HCT116 (cell line): ENCODE measurements around the gene MACC1. TPM values are rescaled to one million over a fixed set of nuclear protein-coding genes. Genes with fewer than 3 reads are reported as not detected.

Experiments used
- ATAC-seq: fragments of 200-7000 bp; cut with Tn5 transposase; 2 replicates; pipeline ENCODE4 v1.9.1; 2020; ENCODE audit warnings: mild to moderate bottlenecking, moderate library complexity
- BruUV-seq: library from RNA; stranded (reverse); fragments of 400-500 nt; replicated peaks from 2 replicates; lab custom pipeline; 2021; lab: Mats Ljungman, UMichigan
- CTCF ChIA-PET: fragments of 300-600 bp; sonication (Branson Sonifier 250); formaldehyde crosslinking; loops from one replicate; lab custom pipeline; 2021; ENCODE audit warnings: antibody characterized with exemption; lab: Charles Lee
- POLR2A ChIA-PET: fragments of 300-600, 350-600 bp; sonication (Branson Sonifier 250); formaldehyde crosslinking; loops from one replicate; lab custom pipeline; 2021; ENCODE audit warnings: antibody characterized with exemption; lab: Charles Lee
- RAD21 ChIA-PET, 2 experiments: fragments of 300-600 bp; sonication (Branson Sonifier 250); formaldehyde crosslinking; loops; one replicate each; lab custom pipeline; 2023; ENCODE audit warnings: low total read pairs in 2 of 2; ENCODE audit not compliant: uncharacterized antibody in 2 of 2, unreplicated experiment in 2 of 2, low non-redundant PET in 1 of 2; lab: Charles Lee
- DNase-seq: peaks from one replicate; pipeline ENCODE4 v3.0.0-alpha.2; 2010; ENCODE audit warnings: low read depth, low spot score
- H2AFZ ChIP-seq: fragments of 200-600 bp; shearing (Covaris generic), sonication (generic); 2 replicates; pipeline ENCODE4 v1.6.1; 2017; ENCODE audit warnings: low read depth, mixed run types, mixed read lengths, antibody characterized with exemption, low read length; ENCODE audit not compliant: poor library complexity, severe bottlenecking
- H3K27ac ChIP-seq: 2 replicates; pipeline ENCODE4 v1.5.1; 2012; ENCODE audit warnings: low read depth, low read length
- H3K27me3 ChIP-seq: fragments of 200-600 bp; sonication (generic); 2 replicates; pipeline ENCODE4 v1.6.1; 2016; ENCODE audit warnings: mixed run types, low read length, mixed read lengths; ENCODE audit not compliant: insufficient read depth
- H3K36me3 ChIP-seq, 2 experiments: fragments of 200-500 bp in 1 of 2; fragments of 200-600 bp in 1 of 2; sonication (Bioruptor generic) in 1 of 2; sonication (generic) in 1 of 2; 2 replicates each; pipeline versions ENCODE4 v1.5.1 to v1.6.1; 2014 to 2016; ENCODE audit warnings: low read length in 2 of 2, inconsistent platforms in 1 of 2, mixed read lengths in 1 of 2, mixed run types in 1 of 2; ENCODE audit not compliant: insufficient read depth in 2 of 2, control insufficient read depth in 1 of 2
- H3K4me1 ChIP-seq, 2 experiments: fragments of 200-600 bp in 1 of 2; sonication (generic) in 1 of 2; 2 replicates each; pipeline versions ENCODE4 v1.5.1 to v1.6.1; 2012 to 2017; ENCODE audit warnings: low read length in 2 of 2, inconsistent platforms in 1 of 2, mild to moderate bottlenecking in 1 of 2, mixed read lengths in 1 of 2, mixed run types in 1 of 2, moderate library complexity in 1 of 2; ENCODE audit not compliant: insufficient read depth in 2 of 2, control insufficient read depth in 1 of 2
- H3K4me2 ChIP-seq: fragments of 200-600 bp; sonication (generic); 2 replicates; pipeline ENCODE4 v1.6.1; 2017; ENCODE audit warnings: mixed run types, low read length, mixed read lengths
- H3K4me3 ChIP-seq, 2 experiments: fragments of 200-600 bp in 1 of 2; sonication (generic) in 1 of 2; replicated peaks in 1 of 2; 2 replicates each; pipeline ENCODE4 v1.5.1; 2011 to 2016; ENCODE audit warnings: low read length in 2 of 2, control low read depth in 1 of 2, low read depth in 1 of 2, mild to moderate bottlenecking in 1 of 2, mixed read lengths in 1 of 2, mixed run types in 1 of 2
- H3K79me2 ChIP-seq: fragments of 200-600 bp; sonication (generic); 2 replicates; pipeline ENCODE4 v1.6.1; 2017; ENCODE audit warnings: mild to moderate bottlenecking, mixed run types, low read length, moderate library complexity, mixed read lengths; ENCODE audit not compliant: insufficient read depth
- H3K9ac ChIP-seq: fragments of 200-600 bp; sonication (generic); 2 replicates; pipeline ENCODE4 v1.6.1; 2016; ENCODE audit warnings: low read length, mixed read lengths
- H3K9me2 ChIP-seq: fragments of 200-600 bp; sonication (generic), shearing (Covaris generic); 2 replicates; pipeline ENCODE4 v1.6.1; 2017; ENCODE audit warnings: mixed run types, mild to moderate bottlenecking, moderate library complexity; ENCODE audit not compliant: insufficient read depth
- H3K9me3 ChIP-seq, 2 experiments: fragments of 200-500 bp in 1 of 2; fragments of 200-600 bp in 1 of 2; sonication (Bioruptor generic) in 1 of 2; sonication (generic) in 1 of 2; 2 replicates each; pipeline ENCODE4 v1.6.1; 2014 to 2017; ENCODE audit warnings: low read length in 2 of 2, mixed read lengths in 2 of 2, inconsistent platforms in 1 of 2, low read depth in 1 of 2, mild to moderate bottlenecking in 1 of 2, mixed run types in 1 of 2, moderate library complexity in 1 of 2; ENCODE audit not compliant: control insufficient read depth in 1 of 2, insufficient read depth in 1 of 2
- H4K20me1 ChIP-seq: fragments of 200-600 bp; sonication (generic), shearing (Covaris generic); 2 replicates; pipeline ENCODE4 v1.6.1; 2017; ENCODE audit warnings: mixed run types, mild to moderate bottlenecking, moderate library complexity; ENCODE audit not compliant: insufficient read depth
- CBX3 ChIP-seq: IDR thresholded peaks from 2 replicates; pipeline ENCODE4 v1.6.1; 2012; ENCODE audit warnings: low read depth
- CEBPB ChIP-seq: IDR thresholded peaks from 2 replicates; pipeline ENCODE4 v1.6.1; 2012; ENCODE audit warnings: low read depth
- EGR1 ChIP-seq: IDR thresholded peaks from 2 replicates; pipeline ENCODE4 v1.6.1; 2012; ENCODE audit warnings: low read depth
- ELF1 ChIP-seq: IDR thresholded peaks from 2 replicates; pipeline ENCODE4 v1.6.1; 2012; ENCODE audit warnings: low read depth, borderline replicate concordance
- EZH2 ChIP-seq: fragments of 200-600 bp; sonication (generic); IDR thresholded peaks from 2 replicates; pipeline ENCODE4 v1.6.1; 2017; ENCODE audit warnings: antibody characterized with exemption, mixed run types
- EZH2phosphoT487 ChIP-seq: fragments of 200-600 bp; IDR thresholded peaks from 2 replicates; pipeline ENCODE4 v1.6.1; 2018; ENCODE audit warnings: antibody characterized with exemption, borderline replicate concordance
- JUND ChIP-seq: IDR thresholded peaks from 2 replicates; pipeline ENCODE4 v1.6.1; 2012
- MAX ChIP-seq: IDR thresholded peaks from 2 replicates; pipeline ENCODE4 v1.6.1; 2012
- POLR2A ChIP-seq: IDR thresholded peaks from 2 replicates; pipeline ENCODE4 v1.7.0; 2011; ENCODE audit warnings: borderline replicate concordance; ENCODE audit not compliant: insufficient read depth, insufficient read length; ENCODE audit errors: extremely low read depth
- POLR2AphosphoS5 ChIP-seq: IDR thresholded peaks from 2 replicates; pipeline ENCODE4 v1.6.1; 2011; ENCODE audit warnings: mild to moderate bottlenecking, low read depth, low read length, moderate library complexity
- RAD21 ChIP-seq: IDR thresholded peaks from 2 replicates; pipeline ENCODE4 v1.6.1; 2012; ENCODE audit warnings: low read depth, mild to moderate bottlenecking
- REST ChIP-seq: IDR thresholded peaks from 2 replicates; pipeline ENCODE4 v1.6.1; 2012; ENCODE audit warnings: low read depth
- SIN3A ChIP-seq: IDR thresholded peaks from 2 replicates; pipeline ENCODE4 v1.6.1; 2012; ENCODE audit warnings: low read depth
- SP1 ChIP-seq: IDR thresholded peaks from 2 replicates; pipeline ENCODE4 v1.6.1; 2012; ENCODE audit warnings: low read depth
- SRF ChIP-seq: IDR thresholded peaks from 2 replicates; pipeline ENCODE4 v1.6.1; 2012; ENCODE audit warnings: low read depth
- TCF7L2 ChIP-seq: IDR thresholded peaks from 2 replicates; pipeline ENCODE4 v1.7.0; 2011; ENCODE audit warnings: borderline replicate concordance, inconsistent platforms; ENCODE audit not compliant: insufficient read depth, insufficient read length; ENCODE audit errors: extremely low read depth
- YY1 ChIP-seq: IDR thresholded peaks from 2 replicates; pipeline ENCODE4 v1.6.1; 2011; ENCODE audit warnings: low read length, low read depth, moderate library complexity, mild to moderate bottlenecking; ENCODE audit not compliant: insufficient replicate concordance; ENCODE audit errors: extremely low read depth
- ZFX ChIP-seq: fragments of 450-650 bp; IDR thresholded peaks from 2 replicates; pipeline ENCODE4 v1.6.1; 2017
- intact Hi-C: fragments of 100-400 bp; cut with micrococcal nuclease; formaldehyde crosslinking; loops from 2 replicates; pipeline ENCODE4 v1.10.0; 2022
- total RNA-seq: library from RNA; stranded (reverse); gene quantifications from one replicate; pipeline ENCODE4 v1.2.1, GENCODE V29; 2021; ENCODE audit not compliant: unreplicated experiment
- TF ChIP-seq, protein P1 (sequence below): IDR thresholded peaks from 2 replicates; pipeline ENCODE4 v1.6.1; 2011; ENCODE audit warnings: mild to moderate bottlenecking, low read length, moderate library complexity; ENCODE audit not compliant: insufficient replicate concordance; ENCODE audit errors: extremely low read depth

MACC1 gene
- total RNA-seq, 1 experiment from 2014 or later, result 9.8 TPM

- TF ChIP-seq, protein P1, sequence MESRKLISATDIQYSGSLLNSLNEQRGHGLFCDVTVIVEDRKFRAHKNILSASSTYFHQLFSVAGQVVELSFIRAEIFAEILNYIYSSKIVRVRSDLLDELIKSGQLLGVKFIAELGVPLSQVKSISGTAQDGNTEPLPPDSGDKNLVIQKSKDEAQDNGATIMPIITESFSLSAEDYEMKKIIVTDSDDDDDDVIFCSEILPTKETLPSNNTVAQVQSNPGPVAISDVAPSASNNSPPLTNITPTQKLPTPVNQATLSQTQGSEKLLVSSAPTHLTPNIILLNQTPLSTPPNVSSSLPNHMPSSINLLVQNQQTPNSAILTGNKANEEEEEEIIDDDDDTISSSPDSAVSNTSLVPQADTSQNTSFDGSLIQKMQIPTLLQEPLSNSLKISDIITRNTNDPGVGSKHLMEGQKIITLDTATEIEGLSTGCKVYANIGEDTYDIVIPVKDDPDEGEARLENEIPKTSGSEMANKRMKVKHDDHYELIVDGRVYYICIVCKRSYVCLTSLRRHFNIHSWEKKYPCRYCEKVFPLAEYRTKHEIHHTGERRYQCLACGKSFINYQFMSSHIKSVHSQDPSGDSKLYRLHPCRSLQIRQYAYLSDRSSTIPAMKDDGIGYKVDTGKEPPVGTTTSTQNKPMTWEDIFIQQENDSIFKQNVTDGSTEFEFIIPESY, result no peak
- no peak for TF ChIP-seq YY1
- TF ChIP-seq JUND, result no peak
- no peak for TF ChIP-seq EZH2
- TF ChIP-seq EZH2phosphoT487, result no peak
- no peak for TF ChIP-seq CBX3
- no peak for TF ChIP-seq RAD21
- TF ChIP-seq SP1, result no peak
These were observed 13.9 kb downstream of the MACC1 start (continued) for GRCh38 chr7:20203316-20203715.

- intact Hi-C loops, result no loop called here
- peaks cover 8% of the 10 kb centered on the region for H3K79me2 ChIP-seq
- BruUV-seq, result no TSS peak
- no peak for ATAC-seq
- POLR2A ChIA-PET, result no interaction called here
- H3K4me3 ChIP-seq, result no peak overlapping the region
- RAD21 ChIA-PET, result no interaction called here
- no peaks in the 10 kb centered on the region for H3K9me3 ChIP-seq
- H2AFZ ChIP-seq, result no peak overlapping the region
- H3K4me2 ChIP-seq, result no peak overlapping the region
- no peak overlapping the region for H3K27ac ChIP-seq
- H3K9ac ChIP-seq, result no peak overlapping the region
- H3K9me2 ChIP-seq, result no peaks in the 10 kb centered on the region
- no peaks in the 10 kb centered on the region for H4K20me1 ChIP-seq
- H3K27me3 ChIP-seq, result no peaks in the 10 kb centered on the region
- CTCF ChIA-PET, result no interaction called here
- no peaks in the 10 kb centered on the region for H3K36me3 ChIP-seq
- DNase-seq, result no peak
- H3K4me1 ChIP-seq, result peaks cover 20 to 39% of the 10 kb centered on the region in 2 experiments
- TF ChIP-seq SP1 (no peak), ZFX (no peak), RAD21 (no peak), EZH2phosphoT487 (no peak), EGR1 (no peak), SRF (no peak), POLR2AphosphoS5 (no peak), YY1 (no peak), TCF7L2 (no peak), REST (no peak), MAX (no peak), SIN3A (no peak), CEBPB (no peak), CBX3 (no peak), JUND (no peak), POLR2A (no peak), ELF1 (no peak)
- TF ChIP-seq, protein P1, result no peak
These were observed 15.8 kb downstream of the MACC1 start for GRCh38 chr7:20201380-20201779.
